HepG2 (cell line): ENCODE results near the gene FAM240A. TPM values are rescaled to one million over a fixed set of nuclear protein-coding genes. Genes with fewer than 3 reads are reported as not detected.
A peak's percentile ranks its signal among the peaks of the same experiment; 100 is the strongest.

ENCODE experiments used
- ARID5B ChIP-seq: IDR thresholded peaks from 2 replicates; pipeline ENCODE4 v1.4.0; 2020; ENCODE audit warnings: mild to moderate bottlenecking, missing genetic modification reagents
- FOXP4 ChIP-seq: sonication (generic); formaldehyde crosslinking; IDR thresholded peaks from 2 replicates; pipeline ENCODE4 v1.4.0; 2020; ENCODE audit warnings: missing genetic modification reagents
- HDAC2 ChIP-seq: sonication (generic); formaldehyde crosslinking; IDR thresholded peaks from 2 replicates; pipeline ENCODE4 v1.4.0; 2020; ENCODE audit warnings: missing genetic modification reagents
- NCOA2 ChIP-seq: sonication (generic); formaldehyde crosslinking; IDR thresholded peaks from 2 replicates; pipeline ENCODE4 v1.8.0; 2022; ENCODE audit warnings: inconsistent platforms
- NFE2L2 ChIP-seq: fragments of 150-350 bp; IDR thresholded peaks from 2 replicates; pipeline ENCODE4 v1.6.1; 2014; ENCODE audit warnings: low read length
- NR2F6 ChIP-seq, 2 experiments: IDR thresholded peaks; 2 replicates each; pipeline ENCODE4 v1.6.1; 2016; ENCODE audit warnings: antibody characterized with exemption in 1 of 2, mild to moderate bottlenecking in 1 of 2
- RORA ChIP-seq: sonication (generic); formaldehyde crosslinking; IDR thresholded peaks from 2 replicates; pipeline ENCODE4 v1.5.0; 2020; ENCODE audit warnings: mild to moderate bottlenecking, missing genetic modification reagents, moderate library complexity
- SOX5 ChIP-seq: IDR thresholded peaks from 2 replicates; pipeline ENCODE4 v1.6.1; 2016; ENCODE audit warnings: borderline replicate concordance
- TBX2 ChIP-seq: sonication (generic); formaldehyde crosslinking; IDR thresholded peaks from 2 replicates; pipeline ENCODE4 v1.5.0; 2020; ENCODE audit warnings: missing genetic modification reagents, mild to moderate bottlenecking, borderline replicate concordance
- ZNF773 ChIP-seq: sonication (generic); formaldehyde crosslinking; IDR thresholded peaks from 2 replicates; pipeline ENCODE4 v1.4.0; 2020; ENCODE audit warnings: missing genetic modification reagents, borderline replicate concordance
- polyA plus RNA-seq, 8 experiments: library from polyadenylated mRNA; depleted of rRNA in 3 of 8; stranded (reverse) in 7 of 8; unstranded in 1 of 8; fragments of >200 nt; fragmentation: Illumina TruSeq in 4 of 8; extraction: Trizol in 4 of 8; gene quantifications; 2 replicates each; pipeline versions ENCODE4 v1.2.1 to v1.2.3, GENCODE V29; 2011 to 2016; ENCODE audit warnings: low read depth in 4 of 8, missing spikeins in 1 of 8, mixed read lengths in 1 of 8; ENCODE audit not compliant: insufficient read depth in 1 of 8
- total RNA-seq, 5 experiments: library from RNA; depleted of rRNA; stranded (reverse); fragments of >200 nt; fragmentation: Illumina TruSeq; extraction: Trizol; gene quantifications; 2 replicates each; pipeline ENCODE4 v1.2.3, GENCODE V29; 2016; ENCODE audit warnings: low read depth in 1 of 5
- TF ChIP-seq, protein P1 (sequence below), 2 experiments: sonication (generic) in 1 of 2; formaldehyde crosslinking in 1 of 2; IDR thresholded peaks; 2 replicates each; pipeline versions ENCODE4 v1.4.0 to v1.6.1; 2018 to 2020; ENCODE audit warnings: missing genetic modification reagents in 2 of 2, borderline replicate concordance in 1 of 2, low read depth in 1 of 2, mild to moderate bottlenecking in 1 of 2, missing biosample characterization in 1 of 2
- TF ChIP-seq, protein P2 (sequence below): sonication (generic); formaldehyde crosslinking; IDR thresholded peaks from 2 replicates; pipeline ENCODE4 v1.8.1; 2022; ENCODE audit warnings: mild to moderate bottlenecking, missing genetic modification reagents

Gene FAM240A
- total and polyA plus RNA-seq, 2 of the 13 experiments (the other 11 are each of a cell fraction or from before 2014, with no cell fraction given) = not detected

GRCh38 chr3:46574243-46574646 lies 38.1 kb upstream of the FAM240A start (continued):
- TF ChIP-seq FOXP4 (CRISPR knock-in tag) = peak; percentile 33; the same call in 1 of the 2 replicates
- peak; percentile 49 for TF ChIP-seq ARID5B (CRISPR knock-in tag)
- peak; percentile 91 for TF ChIP-seq SOX5 (CRISPR knock-in tag)
- TF ChIP-seq HDAC2 (CRISPR knock-in tag) = 0 out of 2 replicates have a peak, but pooled peaks have one; percentile 6
- peak; percentile 41 for TF ChIP-seq NR2F6 (IDR thresholded peaks at IDR 0.05)
- TF ChIP-seq NR2F6 (CRISPR knock-in tag; IDR thresholded peaks at IDR 0.05) = no peak; the same call in 1 of the 2 replicates
- TF ChIP-seq NFE2L2 = no peak
- TF ChIP-seq, protein P1, sequence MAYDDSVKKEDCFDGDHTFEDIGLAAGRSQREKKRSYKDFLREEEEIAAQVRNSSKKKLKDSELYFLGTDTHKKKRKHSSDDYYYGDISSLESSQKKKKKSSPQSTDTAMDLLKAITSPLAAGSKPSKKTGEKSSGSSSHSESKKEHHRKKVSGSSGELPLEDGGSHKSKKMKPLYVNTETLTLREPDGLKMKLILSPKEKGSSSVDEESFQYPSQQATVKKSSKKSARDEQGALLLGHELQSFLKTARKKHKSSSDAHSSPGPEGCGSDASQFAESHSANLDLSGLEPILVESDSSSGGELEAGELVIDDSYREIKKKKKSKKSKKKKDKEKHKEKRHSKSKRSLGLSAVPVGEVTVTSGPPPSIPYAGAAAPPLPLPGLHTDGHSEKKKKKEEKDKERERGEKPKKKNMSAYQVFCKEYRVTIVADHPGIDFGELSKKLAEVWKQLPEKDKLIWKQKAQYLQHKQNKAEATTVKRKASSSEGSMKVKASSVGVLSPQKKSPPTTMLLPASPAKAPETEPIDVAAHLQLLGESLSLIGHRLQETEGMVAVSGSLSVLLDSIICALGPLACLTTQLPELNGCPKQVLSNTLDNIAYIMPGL (CRISPR knock-in tag; IDR thresholded peaks at IDR 0.05; ENCODE audit: borderline replicate concordance in 1 of 2, low read depth in 1 of 2) = no peak
- TF ChIP-seq ZNF773 (CRISPR knock-in tag) = no peak
- no peak for TF ChIP-seq RORA (CRISPR knock-in tag)
- peak; percentile 45; the same call in 1 of the 2 replicates for TF ChIP-seq NCOA2 (CRISPR knock-in tag)
- TF ChIP-seq, protein P2, sequence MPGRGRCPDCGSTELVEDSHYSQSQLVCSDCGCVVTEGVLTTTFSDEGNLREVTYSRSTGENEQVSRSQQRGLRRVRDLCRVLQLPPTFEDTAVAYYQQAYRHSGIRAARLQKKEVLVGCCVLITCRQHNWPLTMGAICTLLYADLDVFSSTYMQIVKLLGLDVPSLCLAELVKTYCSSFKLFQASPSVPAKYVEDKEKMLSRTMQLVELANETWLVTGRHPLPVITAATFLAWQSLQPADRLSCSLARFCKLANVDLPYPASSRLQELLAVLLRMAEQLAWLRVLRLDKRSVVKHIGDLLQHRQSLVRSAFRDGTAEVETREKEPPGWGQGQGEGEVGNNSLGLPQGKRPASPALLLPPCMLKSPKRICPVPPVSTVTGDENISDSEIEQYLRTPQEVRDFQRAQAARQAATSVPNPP (CRISPR knock-in tag) = no peak
- peak; percentile 77; the same call in 1 of the 2 replicates for TF ChIP-seq TBX2 (CRISPR knock-in tag)
